Neural cell (in vitro differentiated cells): ENCODE measurements around the gene FAM227A. TPM values are rescaled to one million over a fixed set of nuclear protein-coding genes. Genes with fewer than 3 reads are reported as not detected.

Source experiments
- H2AFZ ChIP-seq: fragments of 200-600, 300-800 bp; sonication (generic), shearing (Covaris generic); 2 replicates; pipeline ENCODE4 v1.6.0; 2014; ENCODE audit warnings: low read depth, mild to moderate bottlenecking, antibody characterized with exemption, low read length, moderate library complexity
- H3F3A ChIP-seq: fragments of 200-600 bp; shearing (Covaris generic); 2 replicates; pipeline ENCODE4 v1.6.1; 2016; ENCODE audit warnings: mild to moderate bottlenecking, moderate library complexity, mixed read lengths, antibody characterized with exemption, low read length; ENCODE audit not compliant: insufficient read depth, poor library complexity, severe bottlenecking
- H3K27ac ChIP-seq: fragments of 200-600, 300-800 bp; sonication (generic), shearing (Covaris generic); 2 replicates; pipeline ENCODE4 v1.5.1; 2014; ENCODE audit warnings: mild to moderate bottlenecking, low read length, moderate library complexity
- H3K27me3 ChIP-seq: fragments of 300-800, 200-600 bp; sonication (generic), shearing (Covaris generic); 2 replicates; pipeline ENCODE4 v1.6.0; 2014; ENCODE audit warnings: mild to moderate bottlenecking, low read depth, low read length, moderate library complexity; ENCODE audit not compliant: insufficient read depth
- H3K36me3 ChIP-seq: fragments of 300-800, 200-600 bp; sonication (generic), shearing (Covaris generic); 2 replicates; pipeline ENCODE4 v1.5.1; 2014; ENCODE audit warnings: mild to moderate bottlenecking, antibody characterized with exemption, low read length, moderate library complexity; ENCODE audit not compliant: insufficient read depth
- H3K4me2 ChIP-seq: fragments of 300-800, 200-600 bp; sonication (generic), shearing (Covaris generic); 2 replicates; pipeline ENCODE4 v1.6.0; 2014; ENCODE audit warnings: mild to moderate bottlenecking, low read length
- H3K4me3 ChIP-seq: fragments of 300-800, 200-600 bp; sonication (generic), shearing (Covaris generic); 2 replicates; pipeline ENCODE4 v1.5.1; 2014; ENCODE audit warnings: mild to moderate bottlenecking, low read length, moderate library complexity
- H3K79me2 ChIP-seq: fragments of 200-600 bp; shearing (Covaris generic); replicated peaks from 2 replicates; pipeline ENCODE4 v1.6.0; 2014; ENCODE audit warnings: mild to moderate bottlenecking, low read length, moderate library complexity; ENCODE audit not compliant: insufficient read depth
- H3K9ac ChIP-seq: fragments of 300-800, 200-600 bp; sonication (generic), shearing (Covaris generic); 2 replicates; pipeline ENCODE4 v1.6.1; 2016; ENCODE audit warnings: mild to moderate bottlenecking, low read length, mixed read lengths
- H3K9me2 ChIP-seq: fragments of 200-600 bp; shearing (Covaris generic); 2 replicates; pipeline ENCODE4 v1.6.1; 2016; ENCODE audit warnings: mild to moderate bottlenecking, low read length, mixed read lengths; ENCODE audit not compliant: insufficient read depth
- H3K9me3 ChIP-seq: fragments of 200-600, 300-800 bp; sonication (generic), shearing (Covaris generic); 2 replicates; pipeline ENCODE4 v1.6.1; 2016; ENCODE audit warnings: mild to moderate bottlenecking, mixed run types, low read length, moderate library complexity, mixed read lengths
- H4K20me1 ChIP-seq: fragments of 200-600 bp; shearing (Covaris generic); 2 replicates; pipeline ENCODE4 v1.6.1; 2016; ENCODE audit warnings: mild to moderate bottlenecking, mixed run types; ENCODE audit not compliant: insufficient read depth
- EP300 ChIP-seq: fragments of 450-650 bp; conservative IDR thresholded peaks from 2 replicates; pipeline ENCODE4 v1.6.1; 2014; ENCODE audit warnings: antibody characterized with exemption, mild to moderate bottlenecking, moderate library complexity; ENCODE audit not compliant: poor library complexity, severe bottlenecking
- EZH2 ChIP-seq: fragments of 200-600, 300-800 bp; shearing (Covaris generic), sonication (generic); IDR thresholded peaks from 2 replicates; pipeline ENCODE4 v1.6.1; 2014; ENCODE audit warnings: antibody characterized with exemption, low read length, borderline replicate concordance, mild to moderate bottlenecking; ENCODE audit not compliant: insufficient read depth, poor library complexity, severe bottlenecking
- MXI1 ChIP-seq: fragments of 450-650 bp; conservative IDR thresholded peaks from 2 replicates; pipeline ENCODE4 v1.6.1; 2014; ENCODE audit warnings: antibody characterized with exemption, mild to moderate bottlenecking; ENCODE audit not compliant: poor library complexity, severe bottlenecking
- POLR2AphosphoS5 ChIP-seq: IDR thresholded peaks from 2 replicates; pipeline ENCODE4 v1.6.1; 2012
- RAD21 ChIP-seq: fragments of 450-650 bp; conservative IDR thresholded peaks from 2 replicates; pipeline ENCODE4 v1.6.1; 2014; ENCODE audit warnings: antibody characterized with exemption, mild to moderate bottlenecking, moderate library complexity
- SMC3 ChIP-seq: fragments of 450-650 bp; conservative IDR thresholded peaks from 2 replicates; pipeline ENCODE4 v1.6.1; 2014; ENCODE audit warnings: antibody characterized with exemption, mild to moderate bottlenecking, moderate library complexity; ENCODE audit not compliant: poor library complexity
- TAF1 ChIP-seq: IDR thresholded peaks from 2 replicates; pipeline ENCODE4 v1.6.1; 2012; ENCODE audit warnings: low read depth
- polyA plus RNA-seq: library from polyadenylated mRNA; depleted of rRNA; stranded (reverse); fragments of >200 nt; gene quantifications from 2 replicates; pipeline ENCODE4 v1.2.3, GENCODE V29; 2014
- TF ChIP-seq, protein P1 (sequence below): IDR thresholded peaks from 2 replicates; pipeline ENCODE4 v1.6.1; 2012; ENCODE audit warnings: borderline replicate concordance
- TF ChIP-seq, protein P2 (sequence below): fragments of 450-650 bp; IDR thresholded peaks from 2 replicates; pipeline ENCODE4 v1.5.1; 2014; ENCODE audit warnings: antibody characterized with exemption, mild to moderate bottlenecking, moderate library complexity; ENCODE audit not compliant: poor library complexity, severe bottlenecking

The FAM227A gene
- polyA plus RNA-seq, 1 donor from 2014 or later: 14.0 TPM

DNA sequence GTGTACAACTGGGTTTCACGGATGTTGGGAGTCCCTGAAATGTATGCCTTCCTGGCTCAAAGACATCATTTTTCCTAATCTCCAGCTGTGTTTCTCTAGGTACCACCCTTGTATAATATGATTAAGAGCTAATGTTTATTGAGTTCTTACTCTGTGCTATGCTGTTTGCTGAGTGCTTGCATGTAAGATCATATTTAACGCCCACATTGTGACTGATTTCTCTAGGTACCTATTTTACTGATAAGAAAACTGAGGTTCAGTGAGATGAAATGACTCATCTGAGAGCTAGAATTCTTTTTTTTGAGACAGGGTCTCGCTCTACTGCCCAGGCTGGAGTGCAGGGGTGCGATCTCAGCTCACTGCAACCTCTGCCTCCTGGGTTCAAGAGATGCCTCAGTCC, 42.6 kb downstream of the FAM227A start:
- H3F3A ChIP-seq: no peaks in the 10 kb centered on the region
- no peaks in the 10 kb centered on the region for H4K20me1 ChIP-seq
- no peaks in the 10 kb centered on the region for H3K9me3 ChIP-seq
- no peak overlapping the region for H2AFZ ChIP-seq
- H3K79me2 ChIP-seq: no peaks in the 10 kb centered on the region
- no peak overlapping the region for H3K4me2 ChIP-seq
- H3K4me3 ChIP-seq: no peak overlapping the region
- no peak overlapping the region for H3K27ac ChIP-seq
- no peaks in the 10 kb centered on the region for H3K9me2 ChIP-seq
- no peak overlapping the region for H3K9ac ChIP-seq
- no peak for TF ChIP-seq TAF1
- no peak for TF ChIP-seq RAD21
- no peak for TF ChIP-seq EP300
- no peak for TF ChIP-seq EZH2
- TF ChIP-seq MXI1: no peak
- no peak for TF ChIP-seq SMC3
- TF ChIP-seq, protein P1, sequence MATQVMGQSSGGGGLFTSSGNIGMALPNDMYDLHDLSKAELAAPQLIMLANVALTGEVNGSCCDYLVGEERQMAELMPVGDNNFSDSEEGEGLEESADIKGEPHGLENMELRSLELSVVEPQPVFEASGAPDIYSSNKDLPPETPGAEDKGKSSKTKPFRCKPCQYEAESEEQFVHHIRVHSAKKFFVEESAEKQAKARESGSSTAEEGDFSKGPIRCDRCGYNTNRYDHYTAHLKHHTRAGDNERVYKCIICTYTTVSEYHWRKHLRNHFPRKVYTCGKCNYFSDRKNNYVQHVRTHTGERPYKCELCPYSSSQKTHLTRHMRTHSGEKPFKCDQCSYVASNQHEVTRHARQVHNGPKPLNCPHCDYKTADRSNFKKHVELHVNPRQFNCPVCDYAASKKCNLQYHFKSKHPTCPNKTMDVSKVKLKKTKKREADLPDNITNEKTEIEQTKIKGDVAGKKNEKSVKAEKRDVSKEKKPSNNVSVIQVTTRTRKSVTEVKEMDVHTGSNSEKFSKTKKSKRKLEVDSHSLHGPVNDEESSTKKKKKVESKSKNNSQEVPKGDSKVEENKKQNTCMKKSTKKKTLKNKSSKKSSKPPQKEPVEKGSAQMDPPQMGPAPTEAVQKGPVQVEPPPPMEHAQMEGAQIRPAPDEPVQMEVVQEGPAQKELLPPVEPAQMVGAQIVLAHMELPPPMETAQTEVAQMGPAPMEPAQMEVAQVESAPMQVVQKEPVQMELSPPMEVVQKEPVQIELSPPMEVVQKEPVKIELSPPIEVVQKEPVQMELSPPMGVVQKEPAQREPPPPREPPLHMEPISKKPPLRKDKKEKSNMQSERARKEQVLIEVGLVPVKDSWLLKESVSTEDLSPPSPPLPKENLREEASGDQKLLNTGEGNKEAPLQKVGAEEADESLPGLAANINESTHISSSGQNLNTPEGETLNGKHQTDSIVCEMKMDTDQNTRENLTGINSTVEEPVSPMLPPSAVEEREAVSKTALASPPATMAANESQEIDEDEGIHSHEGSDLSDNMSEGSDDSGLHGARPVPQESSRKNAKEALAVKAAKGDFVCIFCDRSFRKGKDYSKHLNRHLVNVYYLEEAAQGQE: no peak
- H3K36me3 ChIP-seq: peaks cover 4% of the 10 kb centered on the region
- H3K27me3 ChIP-seq: no peaks in the 10 kb centered on the region

DNA sequence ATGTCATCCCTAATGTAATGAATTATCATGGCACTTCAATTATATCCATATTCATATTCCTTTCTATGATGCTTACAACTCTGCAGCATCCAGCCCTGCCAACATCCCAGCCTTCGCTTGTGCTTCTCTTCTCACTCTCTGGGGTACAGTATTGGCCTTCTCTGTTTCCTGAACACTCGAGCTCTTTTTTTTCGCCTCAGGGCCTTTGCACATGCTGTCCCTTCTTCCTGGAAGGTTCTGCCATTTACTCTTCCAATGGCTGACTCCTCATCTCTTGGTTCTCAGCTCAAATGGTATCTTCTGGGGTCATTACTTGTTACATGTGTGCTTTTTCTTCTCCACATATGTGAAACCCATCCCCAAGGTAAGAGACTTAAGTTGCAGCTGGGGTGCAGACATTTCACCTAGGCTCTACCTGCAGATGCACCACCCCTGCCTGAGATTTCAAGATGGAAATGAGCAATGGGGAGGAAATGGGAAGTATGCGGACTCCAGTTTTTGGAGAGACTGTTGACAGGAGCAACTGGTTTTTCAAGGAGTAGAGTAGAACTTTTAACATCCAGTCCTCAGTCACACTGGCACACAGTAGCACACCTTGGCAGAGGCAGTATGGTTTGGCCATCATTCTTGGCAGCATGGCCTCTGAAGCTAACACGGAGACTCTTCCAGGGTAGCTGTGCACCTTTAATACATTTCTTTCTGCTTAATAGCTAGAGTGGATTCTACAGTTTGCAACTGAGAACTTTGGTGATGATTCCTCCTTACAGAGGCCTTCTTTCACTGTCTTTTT, 43.8 kb downstream of the FAM227A start:
- Histone ChIP-seq H3K9ac (no peak overlapping the region), H3K4me3 (no peak overlapping the region), H3K9me3 (no peaks in the 10 kb centered on the region), H3K36me3 (peaks cover 4% of the 10 kb centered on the region), H3K27ac (no peak overlapping the region), H2AFZ (no peak overlapping the region), H3F3A (no peaks in the 10 kb centered on the region), H3K27me3 (no peaks in the 10 kb centered on the region), H3K9me2 (no peaks in the 10 kb centered on the region), H4K20me1 (no peaks in the 10 kb centered on the region), H3K4me2 (no peak overlapping the region), H3K79me2 (no peaks in the 10 kb centered on the region)
- TF ChIP-seq RAD21: no peak
- no peak for TF ChIP-seq EZH2
- TF ChIP-seq MXI1: no peak
- TF ChIP-seq, protein P1: no peak
- TF ChIP-seq POLR2AphosphoS5: no peak
- TF ChIP-seq, protein P2, sequence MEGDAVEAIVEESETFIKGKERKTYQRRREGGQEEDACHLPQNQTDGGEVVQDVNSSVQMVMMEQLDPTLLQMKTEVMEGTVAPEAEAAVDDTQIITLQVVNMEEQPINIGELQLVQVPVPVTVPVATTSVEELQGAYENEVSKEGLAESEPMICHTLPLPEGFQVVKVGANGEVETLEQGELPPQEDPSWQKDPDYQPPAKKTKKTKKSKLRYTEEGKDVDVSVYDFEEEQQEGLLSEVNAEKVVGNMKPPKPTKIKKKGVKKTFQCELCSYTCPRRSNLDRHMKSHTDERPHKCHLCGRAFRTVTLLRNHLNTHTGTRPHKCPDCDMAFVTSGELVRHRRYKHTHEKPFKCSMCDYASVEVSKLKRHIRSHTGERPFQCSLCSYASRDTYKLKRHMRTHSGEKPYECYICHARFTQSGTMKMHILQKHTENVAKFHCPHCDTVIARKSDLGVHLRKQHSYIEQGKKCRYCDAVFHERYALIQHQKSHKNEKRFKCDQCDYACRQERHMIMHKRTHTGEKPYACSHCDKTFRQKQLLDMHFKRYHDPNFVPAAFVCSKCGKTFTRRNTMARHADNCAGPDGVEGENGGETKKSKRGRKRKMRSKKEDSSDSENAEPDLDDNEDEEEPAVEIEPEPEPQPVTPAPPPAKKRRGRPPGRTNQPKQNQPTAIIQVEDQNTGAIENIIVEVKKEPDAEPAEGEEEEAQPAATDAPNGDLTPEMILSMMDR: no peak
- no peak for TF ChIP-seq TAF1
- TF ChIP-seq EP300: no peak
- no peak for TF ChIP-seq SMC3
